HepG2 (cell line): Measurements from ENCODE around the gene KXD1. TPM values are rescaled to one million over a fixed set of nuclear protein-coding genes. Genes with fewer than 3 reads are reported as not detected.

Source experiments
- ARNTL ChIP-seq: sonication (generic); formaldehyde crosslinking; IDR thresholded peaks from 2 replicates; pipeline ENCODE4 v1.4.0; 2020; ENCODE audit warnings: mild to moderate bottlenecking, missing genetic modification reagents
- ATAD3A ChIP-seq: sonication (generic); formaldehyde crosslinking; IDR thresholded peaks from 2 replicates; pipeline ENCODE4 v1.4.0; 2020; ENCODE audit warnings: missing genetic modification reagents
- FIP1L1 ChIP-seq: fragments of 200-400 bp; formaldehyde crosslinking; IDR thresholded peaks from 2 replicates; pipeline ENCODE4 v1.6.1; 2018; ENCODE audit warnings: low read depth, mild to moderate bottlenecking, low read length, moderate library complexity, borderline replicate concordance; ENCODE audit not compliant: insufficient read depth
- GATA4 ChIP-seq: sonication (generic); IDR thresholded peaks from 2 replicates; pipeline ENCODE4 v1.6.1; 2016; ENCODE audit warnings: antibody characterized with exemption, low read depth, borderline replicate concordance
- HOXD1 ChIP-seq: sonication (generic); formaldehyde crosslinking; IDR thresholded peaks from 2 replicates; pipeline ENCODE4 v1.5.0; 2020; ENCODE audit warnings: missing genetic modification reagents
- IKZF5 ChIP-seq: IDR thresholded peaks from 2 replicates; pipeline ENCODE4 v1.6.1; 2018; ENCODE audit warnings: missing genetic modification reagents, mild to moderate bottlenecking, missing compliant biosample characterization
- KLF11 ChIP-seq: IDR thresholded peaks from 2 replicates; pipeline ENCODE4 v1.6.1; 2016; ENCODE audit warnings: missing compliant biosample characterization
- MED13 ChIP-seq: sonication (generic); formaldehyde crosslinking; IDR thresholded peaks from 2 replicates; pipeline ENCODE4 v1.5.0; 2020; ENCODE audit warnings: missing genetic modification reagents
- MEIS2 ChIP-seq: sonication (generic); formaldehyde crosslinking; IDR thresholded peaks from 2 replicates; pipeline ENCODE4 v1.9.0; 2021; ENCODE audit warnings: mild to moderate bottlenecking, missing genetic modification reagents
- PITX1 ChIP-seq: sonication (generic); formaldehyde crosslinking; IDR thresholded peaks from 2 replicates; pipeline ENCODE4 v1.5.1; 2020; ENCODE audit warnings: mild to moderate bottlenecking, missing genetic modification reagents
- POGK ChIP-seq: sonication (generic); formaldehyde crosslinking; conservative IDR thresholded peaks from 2 replicates; pipeline ENCODE4 v1.8.0; 2022; ENCODE audit warnings: mild to moderate bottlenecking, moderate library complexity, missing genetic modification reagents
- SRY ChIP-seq: sonication (generic); formaldehyde crosslinking; IDR thresholded peaks from 2 replicates; pipeline ENCODE4 v1.8.0; 2022; ENCODE audit warnings: mild to moderate bottlenecking, missing genetic modification reagents
- U2AF2 ChIP-seq: fragments of 200-400 bp; formaldehyde crosslinking; IDR thresholded peaks from 2 replicates; pipeline ENCODE4 v1.6.1; 2017; ENCODE audit warnings: low read depth, mild to moderate bottlenecking, low read length
- ZBTB25 ChIP-seq: IDR thresholded peaks from 2 replicates; pipeline ENCODE4 v1.6.1; 2018; ENCODE audit warnings: missing genetic modification reagents
- ZFP1 ChIP-seq: IDR thresholded peaks from 2 replicates; pipeline ENCODE4 v1.6.1; 2016
- ZNF160 ChIP-seq: sonication (generic); formaldehyde crosslinking; IDR thresholded peaks from 2 replicates; pipeline ENCODE4 v1.8.0; 2022; ENCODE audit warnings: mild to moderate bottlenecking, inconsistent platforms, missing genetic modification reagents
- ZNF274 ChIP-seq: sonication (generic); formaldehyde crosslinking; IDR thresholded peaks from 2 replicates; pipeline ENCODE4 v1.5.1; 2020; ENCODE audit warnings: mild to moderate bottlenecking, missing genetic modification reagents
- ZNF569 ChIP-seq: sonication (generic); formaldehyde crosslinking; IDR thresholded peaks from 2 replicates; pipeline ENCODE4 v1.5.0; 2020; ENCODE audit warnings: mild to moderate bottlenecking, missing genetic modification reagents, moderate library complexity, borderline replicate concordance
- ZNF7 ChIP-seq: IDR thresholded peaks from 2 replicates; pipeline ENCODE4 v1.6.1; 2016; ENCODE audit warnings: missing biosample characterization, missing genetic modification reagents
- ZNF878 ChIP-seq: sonication (generic); formaldehyde crosslinking; IDR thresholded peaks from 2 replicates; pipeline ENCODE4 v1.8.1; 2023; ENCODE audit warnings: mild to moderate bottlenecking, missing genetic modification reagents, moderate library complexity
- polyA plus RNA-seq, 8 experiments: library from polyadenylated mRNA; depleted of rRNA in 3 of 8; stranded (reverse) in 7 of 8; unstranded in 1 of 8; fragments of >200 nt; fragmentation: Illumina TruSeq in 4 of 8; extraction: Trizol in 4 of 8; gene quantifications; 2 replicates each; pipeline versions ENCODE4 v1.2.1 to v1.2.3, GENCODE V29; 2011 to 2016; ENCODE audit warnings: low read depth in 4 of 8, missing spikeins in 1 of 8, mixed read lengths in 1 of 8; ENCODE audit not compliant: insufficient read depth in 1 of 8
- total RNA-seq, 5 experiments: library from RNA; depleted of rRNA; stranded (reverse); fragments of >200 nt; fragmentation: Illumina TruSeq; extraction: Trizol; gene quantifications; 2 replicates each; pipeline ENCODE4 v1.2.3, GENCODE V29; 2016; ENCODE audit warnings: low read depth in 1 of 5
- TF ChIP-seq, protein P1 (sequence below): fragments of 450-650 bp; IDR thresholded peaks from 2 replicates; pipeline ENCODE4 v1.6.1; 2017
- TF ChIP-seq, protein P2 (sequence below): IDR thresholded peaks from 2 replicates; pipeline ENCODE4 v1.6.1; 2016; ENCODE audit warnings: low read depth, borderline replicate concordance
- TF ChIP-seq, protein P3 (sequence below): IDR thresholded peaks from 2 replicates; pipeline ENCODE4 v1.6.1; 2016; ENCODE audit warnings: low read depth

The KXD1 gene
- total and polyA plus RNA-seq, 2 of the 13 experiments (the other 11 are each of a cell fraction or from before 2014, with no cell fraction given), result 44.6 to 143 TPM

DNA sequence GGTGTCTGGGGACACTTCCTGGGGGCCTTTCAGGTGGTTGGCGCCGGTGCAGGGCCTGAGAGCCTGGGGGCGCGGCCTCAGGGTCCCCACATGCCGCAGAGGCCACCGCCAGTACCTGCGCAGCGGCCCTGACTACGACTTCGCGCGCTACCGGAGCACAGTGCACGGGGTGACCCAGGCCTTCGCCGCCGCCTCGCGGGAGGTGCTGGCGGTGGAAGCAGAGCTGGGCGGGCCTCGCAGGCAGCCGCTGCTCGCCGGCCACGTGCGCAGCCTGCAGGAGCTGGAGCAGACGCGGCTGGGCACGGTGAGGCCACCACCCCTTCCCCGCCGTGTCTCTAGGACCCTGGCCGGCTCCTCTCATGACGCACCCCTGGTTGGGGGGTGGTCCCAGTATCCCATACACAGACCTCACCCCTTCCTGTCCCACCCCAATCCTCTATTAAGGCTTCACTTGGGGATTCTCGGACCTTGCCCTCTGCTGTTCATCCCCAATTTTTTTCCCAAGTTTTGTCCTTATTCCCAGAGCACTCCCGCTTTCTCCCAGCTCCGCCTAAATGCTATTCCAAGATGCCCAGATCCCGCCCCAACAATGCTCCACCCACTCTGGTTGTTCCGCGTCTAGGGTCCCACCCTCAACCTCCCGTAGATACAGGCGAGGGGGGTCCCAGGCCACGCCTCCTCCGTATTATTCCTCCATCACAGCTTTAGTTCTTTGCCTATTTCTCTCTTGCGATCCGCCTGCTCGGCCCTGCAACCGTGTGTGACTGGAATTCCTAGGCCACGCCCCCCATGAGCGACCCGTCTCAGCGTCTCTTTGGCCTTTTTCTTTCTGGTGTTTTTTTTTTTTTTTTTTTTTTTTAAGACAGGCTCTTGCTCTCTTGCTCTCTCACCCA, 32.0 kb downstream of the KXD1 start (continued):
- TF ChIP-seq POGK (CRISPR knock-in tag) (peak; percentile 95; the same call in 1 of the 2 replicates), ZNF878 (CRISPR knock-in tag) (peak; percentile 93), ATAD3A (CRISPR knock-in tag) (no peak), FIP1L1 (no peak), U2AF2 (no peak), KLF11 (CRISPR knock-in tag) (no peak), HOXD1 (CRISPR knock-in tag) (peak; percentile 72; the same call in 1 of the 2 replicates), ZNF7 (CRISPR knock-in tag) (no peak), ZNF274 (CRISPR knock-in tag) (peak; percentile 98), IKZF5 (CRISPR knock-in tag) (peak; percentile 32; the same call in 1 of the 2 replicates), ZNF160 (CRISPR knock-in tag) (peak; percentile 85; the same call in 1 of the 2 replicates), SRY (CRISPR knock-in tag) (peak; percentile 80), GATA4 (no peak), MEIS2 (CRISPR knock-in tag) (peak; percentile 97), ZBTB25 (CRISPR knock-in tag) (no peak), PITX1 (CRISPR knock-in tag) (no peak; the same call in 1 of the 2 replicates), MED13 (CRISPR knock-in tag) (peak; percentile 82; the same call in 1 of the 2 replicates), ZFP1 (no peak), ZNF569 (CRISPR knock-in tag) (peak; percentile 52; the same call in 1 of the 2 replicates), ARNTL (peak; percentile 88)
- TF ChIP-seq, protein P1, sequence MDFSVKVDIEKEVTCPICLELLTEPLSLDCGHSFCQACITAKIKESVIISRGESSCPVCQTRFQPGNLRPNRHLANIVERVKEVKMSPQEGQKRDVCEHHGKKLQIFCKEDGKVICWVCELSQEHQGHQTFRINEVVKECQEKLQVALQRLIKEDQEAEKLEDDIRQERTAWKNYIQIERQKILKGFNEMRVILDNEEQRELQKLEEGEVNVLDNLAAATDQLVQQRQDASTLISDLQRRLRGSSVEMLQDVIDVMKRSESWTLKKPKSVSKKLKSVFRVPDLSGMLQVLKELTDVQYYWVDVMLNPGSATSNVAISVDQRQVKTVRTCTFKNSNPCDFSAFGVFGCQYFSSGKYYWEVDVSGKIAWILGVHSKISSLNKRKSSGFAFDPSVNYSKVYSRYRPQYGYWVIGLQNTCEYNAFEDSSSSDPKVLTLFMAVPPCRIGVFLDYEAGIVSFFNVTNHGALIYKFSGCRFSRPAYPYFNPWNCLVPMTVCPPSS, result no peak
- TF ChIP-seq, protein P2, sequence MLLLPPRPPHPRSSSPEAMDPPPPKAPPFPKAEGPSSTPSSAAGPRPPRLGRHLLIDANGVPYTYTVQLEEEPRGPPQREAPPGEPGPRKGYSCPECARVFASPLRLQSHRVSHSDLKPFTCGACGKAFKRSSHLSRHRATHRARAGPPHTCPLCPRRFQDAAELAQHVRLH (CRISPR knock-in tag), result no peak; the same call in 1 of the 2 replicates
- TF ChIP-seq, protein P3, sequence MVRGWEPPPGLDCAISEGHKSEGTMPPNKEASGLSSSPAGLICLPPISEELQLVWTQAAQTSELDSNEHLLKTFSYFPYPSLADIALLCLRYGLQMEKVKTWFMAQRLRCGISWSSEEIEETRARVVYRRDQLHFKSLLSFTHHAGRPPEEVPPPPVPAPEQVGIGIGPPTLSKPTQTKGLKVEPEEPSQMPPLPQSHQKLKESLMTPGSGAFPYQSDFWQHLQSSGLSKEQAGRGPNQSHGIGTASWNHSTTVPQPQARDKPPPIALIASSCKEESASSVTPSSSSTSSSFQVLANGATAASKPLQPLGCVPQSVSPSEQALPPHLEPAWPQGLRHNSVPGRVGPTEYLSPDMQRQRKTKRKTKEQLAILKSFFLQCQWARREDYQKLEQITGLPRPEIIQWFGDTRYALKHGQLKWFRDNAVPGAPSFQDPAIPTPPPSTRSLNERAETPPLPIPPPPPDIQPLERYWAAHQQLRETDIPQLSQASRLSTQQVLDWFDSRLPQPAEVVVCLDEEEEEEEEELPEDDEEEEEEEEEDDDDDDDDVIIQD (CRISPR knock-in tag), result no peak
